HL-60 (cell line): Measurements from ENCODE around the gene SH3RF2.

Experiments used
- GABPA ChIP-seq: IDR thresholded peaks from 2 replicates; pipeline ENCODE4 v1.6.1; 2012; ENCODE audit warnings: low read depth
- POLR2AphosphoS5 ChIP-seq: IDR thresholded peaks from 2 replicates; pipeline ENCODE4 v1.6.1; 2012; ENCODE audit warnings: low read depth
- SPI1 ChIP-seq: IDR thresholded peaks from 2 replicates; pipeline ENCODE4 v1.6.1; 2012; ENCODE audit warnings: low read depth, mild to moderate bottlenecking, borderline replicate concordance
- TF ChIP-seq, protein P1 (sequence below): IDR thresholded peaks from one replicate; pipeline ENCODE4 v1.5.1; 2011; ENCODE audit warnings: low read length, control low read depth, inconsistent platforms; ENCODE audit not compliant: insufficient read depth
- TF ChIP-seq, protein P2 (sequence below): IDR thresholded peaks from 2 replicates; pipeline ENCODE4 v1.6.1; 2012; ENCODE audit warnings: low read depth; ENCODE audit not compliant: insufficient replicate concordance

DNA sequence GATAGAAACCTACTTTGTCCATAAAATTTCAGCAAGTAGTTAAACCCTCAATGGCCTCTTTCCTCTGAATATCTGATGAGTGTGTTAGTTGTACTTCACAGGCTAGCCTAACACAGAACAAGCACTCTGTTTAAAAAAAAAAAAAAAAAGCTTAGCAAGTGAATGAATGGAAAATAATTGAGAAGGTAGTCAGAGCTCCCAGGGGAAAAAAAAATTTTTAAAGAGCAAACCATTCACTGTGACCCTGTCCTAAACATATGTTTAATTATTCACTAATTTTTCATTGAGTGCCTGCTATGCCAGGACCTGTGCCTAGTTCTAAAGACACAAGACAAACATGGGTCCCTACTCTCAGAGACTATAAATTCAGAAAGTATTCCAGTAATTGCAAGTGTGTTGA lies 69.3 kb downstream of the SH3RF2 start:
- TF ChIP-seq, protein P1, sequence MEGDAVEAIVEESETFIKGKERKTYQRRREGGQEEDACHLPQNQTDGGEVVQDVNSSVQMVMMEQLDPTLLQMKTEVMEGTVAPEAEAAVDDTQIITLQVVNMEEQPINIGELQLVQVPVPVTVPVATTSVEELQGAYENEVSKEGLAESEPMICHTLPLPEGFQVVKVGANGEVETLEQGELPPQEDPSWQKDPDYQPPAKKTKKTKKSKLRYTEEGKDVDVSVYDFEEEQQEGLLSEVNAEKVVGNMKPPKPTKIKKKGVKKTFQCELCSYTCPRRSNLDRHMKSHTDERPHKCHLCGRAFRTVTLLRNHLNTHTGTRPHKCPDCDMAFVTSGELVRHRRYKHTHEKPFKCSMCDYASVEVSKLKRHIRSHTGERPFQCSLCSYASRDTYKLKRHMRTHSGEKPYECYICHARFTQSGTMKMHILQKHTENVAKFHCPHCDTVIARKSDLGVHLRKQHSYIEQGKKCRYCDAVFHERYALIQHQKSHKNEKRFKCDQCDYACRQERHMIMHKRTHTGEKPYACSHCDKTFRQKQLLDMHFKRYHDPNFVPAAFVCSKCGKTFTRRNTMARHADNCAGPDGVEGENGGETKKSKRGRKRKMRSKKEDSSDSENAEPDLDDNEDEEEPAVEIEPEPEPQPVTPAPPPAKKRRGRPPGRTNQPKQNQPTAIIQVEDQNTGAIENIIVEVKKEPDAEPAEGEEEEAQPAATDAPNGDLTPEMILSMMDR, result no peak
- no peak for TF ChIP-seq POLR2AphosphoS5
- TF ChIP-seq, protein P2, sequence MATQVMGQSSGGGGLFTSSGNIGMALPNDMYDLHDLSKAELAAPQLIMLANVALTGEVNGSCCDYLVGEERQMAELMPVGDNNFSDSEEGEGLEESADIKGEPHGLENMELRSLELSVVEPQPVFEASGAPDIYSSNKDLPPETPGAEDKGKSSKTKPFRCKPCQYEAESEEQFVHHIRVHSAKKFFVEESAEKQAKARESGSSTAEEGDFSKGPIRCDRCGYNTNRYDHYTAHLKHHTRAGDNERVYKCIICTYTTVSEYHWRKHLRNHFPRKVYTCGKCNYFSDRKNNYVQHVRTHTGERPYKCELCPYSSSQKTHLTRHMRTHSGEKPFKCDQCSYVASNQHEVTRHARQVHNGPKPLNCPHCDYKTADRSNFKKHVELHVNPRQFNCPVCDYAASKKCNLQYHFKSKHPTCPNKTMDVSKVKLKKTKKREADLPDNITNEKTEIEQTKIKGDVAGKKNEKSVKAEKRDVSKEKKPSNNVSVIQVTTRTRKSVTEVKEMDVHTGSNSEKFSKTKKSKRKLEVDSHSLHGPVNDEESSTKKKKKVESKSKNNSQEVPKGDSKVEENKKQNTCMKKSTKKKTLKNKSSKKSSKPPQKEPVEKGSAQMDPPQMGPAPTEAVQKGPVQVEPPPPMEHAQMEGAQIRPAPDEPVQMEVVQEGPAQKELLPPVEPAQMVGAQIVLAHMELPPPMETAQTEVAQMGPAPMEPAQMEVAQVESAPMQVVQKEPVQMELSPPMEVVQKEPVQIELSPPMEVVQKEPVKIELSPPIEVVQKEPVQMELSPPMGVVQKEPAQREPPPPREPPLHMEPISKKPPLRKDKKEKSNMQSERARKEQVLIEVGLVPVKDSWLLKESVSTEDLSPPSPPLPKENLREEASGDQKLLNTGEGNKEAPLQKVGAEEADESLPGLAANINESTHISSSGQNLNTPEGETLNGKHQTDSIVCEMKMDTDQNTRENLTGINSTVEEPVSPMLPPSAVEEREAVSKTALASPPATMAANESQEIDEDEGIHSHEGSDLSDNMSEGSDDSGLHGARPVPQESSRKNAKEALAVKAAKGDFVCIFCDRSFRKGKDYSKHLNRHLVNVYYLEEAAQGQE, result no peak
- no peak for TF ChIP-seq GABPA
- no peak for TF ChIP-seq SPI1
